GM23248 (cell line): Measurements from ENCODE around the gene IQCB1. TPM values are rescaled to one million over a fixed set of nuclear protein-coding genes. Genes with fewer than 3 reads are reported as not detected.

ENCODE experiments used
- DNase-seq: peaks from one replicate; pipeline ENCODE4 v3.0.0-alpha.2; 2015
- H2AFZ ChIP-seq: fragments of 200-600 bp; sonication (generic); 2 replicates; pipeline ENCODE4 v1.6.1; 2016; ENCODE audit warnings: antibody characterized with exemption
- H3F3A ChIP-seq: fragments of 200-600 bp; sonication (generic); 2 replicates; pipeline ENCODE4 v1.6.1; 2016; ENCODE audit warnings: mild to moderate bottlenecking, antibody characterized with exemption, mixed run types; ENCODE audit not compliant: insufficient read depth
- H3K27ac ChIP-seq: fragments of 200-600 bp; sonication (generic); 2 replicates; pipeline ENCODE4 v1.5.1; 2016; ENCODE audit warnings: mild to moderate bottlenecking
- H3K27me3 ChIP-seq: fragments of 200-600 bp; sonication (generic); replicated peaks from 2 replicates; pipeline ENCODE4 v1.6.1; 2016; ENCODE audit warnings: mild to moderate bottlenecking; ENCODE audit not compliant: insufficient read depth
- H3K36me3 ChIP-seq: fragments of 200-600 bp; sonication (generic); 2 replicates; pipeline ENCODE4 v1.6.1; 2016; ENCODE audit warnings: low read depth, mild to moderate bottlenecking
- H3K4me1 ChIP-seq: fragments of 200-600 bp; sonication (generic); 2 replicates; pipeline ENCODE4 v1.6.1; 2016; ENCODE audit warnings: mild to moderate bottlenecking; ENCODE audit not compliant: insufficient read depth
- H3K4me2 ChIP-seq: fragments of 200-600 bp; sonication (generic); one replicate; pipeline ENCODE4 v1.6.1; 2016; ENCODE audit warnings: mild to moderate bottlenecking; ENCODE audit not compliant: unreplicated experiment
- H3K4me3 ChIP-seq: fragments of 200-600 bp; sonication (generic); 2 replicates; pipeline ENCODE4 v1.5.1; 2016; ENCODE audit warnings: mild to moderate bottlenecking
- H3K79me2 ChIP-seq: fragments of 200-600 bp; sonication (generic); 2 replicates; pipeline ENCODE4 v1.6.1; 2016; ENCODE audit warnings: mild to moderate bottlenecking; ENCODE audit not compliant: insufficient read depth
- H3K9ac ChIP-seq: fragments of 200-600 bp; sonication (generic); 2 replicates; pipeline ENCODE4 v1.6.1; 2016; ENCODE audit warnings: mild to moderate bottlenecking
- H3K9me2 ChIP-seq: fragments of 200-600 bp; sonication (generic); 2 replicates; pipeline ENCODE4 v1.6.1; 2016; ENCODE audit warnings: mixed run types, mild to moderate bottlenecking, moderate library complexity; ENCODE audit not compliant: insufficient read depth
- H3K9me3 ChIP-seq: fragments of 200-600 bp; sonication (generic); one replicate; pipeline ENCODE4 v1.6.1; 2017; ENCODE audit warnings: low read depth
- H4K20me1 ChIP-seq: fragments of 200-600 bp; sonication (generic); 2 replicates; pipeline ENCODE4 v1.6.0; 2016; ENCODE audit not compliant: insufficient read depth
- EZH2 ChIP-seq: fragments of 200-600 bp; sonication (generic); IDR thresholded peaks from 2 replicates; pipeline ENCODE4 v1.6.1; 2018; ENCODE audit warnings: antibody characterized with exemption, mild to moderate bottlenecking; ENCODE audit not compliant: insufficient read depth, poor library complexity, severe bottlenecking
- EZH2phosphoT487 ChIP-seq: fragments of 200-600 bp; sonication (generic); IDR thresholded peaks from 2 replicates; pipeline ENCODE4 v1.6.1; 2018; ENCODE audit warnings: antibody characterized with exemption, moderate library complexity, mild to moderate bottlenecking, low read depth; ENCODE audit not compliant: insufficient read depth
- WGBS, 2 experiments: methylation state at CpG; one replicate each; pipeline ENCODE4 v1.1.6; 2015 to 2017; ENCODE audit warnings: low lambda C conversion rate in 2 of 2, low coverage in 1 of 2; ENCODE audit errors: missing lambda C conversion rate in 2 of 2; 5-methylcytosine and 5-hydroxymethylcytosine counted together
- in situ Hi-C: fragments of 300-500 bp; cut with MboI; formaldehyde crosslinking; loops from 2 replicates; pipeline ENCODE4 v1.15.0; 2020
- polyA plus RNA-seq: library from polyadenylated mRNA; unstranded; fragments of >200 nt; fragmentation: Nextera tagmentation; extraction: Ambion mirVana; gene quantifications from 2 replicates; pipeline ENCODE4 v1.2.1, GENCODE V29; 2016
- total RNA-seq: library from RNA; depleted of rRNA; stranded (reverse); fragments of >200 nt; shearing (Covaris generic); gene quantifications from 2 replicates; pipeline ENCODE4 v1.2.3, GENCODE V29; 2014

The IQCB1 gene
- total and polyA plus RNA-seq, 2 experiments from 2014 or later = 9.5 to 10.2 TPM

GRCh38 chr3:121836064-121836463 lies 1.2 kb upstream of the IQCB1 start:
- Histone ChIP-seq H2AFZ (peak overlapping the region; percentile 96), H3K9me3 (no peaks in the 10 kb centered on the region), H3F3A (no peaks in the 10 kb centered on the region), H3K79me2 (peaks cover 25% of the 10 kb centered on the region), H3K36me3 (no peaks in the 10 kb centered on the region), H3K4me1 (peaks cover 4% of the 10 kb centered on the region), H3K4me2 (no peak overlapping the region), H3K27ac (no peak overlapping the region), H3K9ac (no peak overlapping the region; the same call in 1 of the 2 replicates), H3K4me3 (0 out of 2 replicates have a peak overlapping the region, but pooled peaks have one; percentile 86), H3K27me3 (no peaks in the 10 kb centered on the region), H4K20me1 (no peaks in the 10 kb centered on the region), H3K9me2 (no peaks in the 10 kb centered on the region)
- in situ Hi-C loops = no loop called here
- whole genome bisulfite sequencing, 2 experiments = 84 to 88% methylated on average over 4 of the region's 4 CpGs
- TF ChIP-seq EZH2phosphoT487 (no peak), EZH2 (no peak)
- no peak for DNase-seq

- TF ChIP-seq EZH2phosphoT487 (no peak), EZH2 (no peak)
- Histone ChIP-seq H3K27ac (no peak overlapping the region), H3K9me2 (no peaks in the 10 kb centered on the region), H3K9ac (peak overlapping the region; percentile 87), H3K36me3 (no peaks in the 10 kb centered on the region), H3K9me3 (no peaks in the 10 kb centered on the region), H3K27me3 (no peaks in the 10 kb centered on the region), H3K4me1 (peaks cover 4% of the 10 kb centered on the region), H2AFZ (peak overlapping the region; percentile 96), H4K20me1 (no peaks in the 10 kb centered on the region), H3F3A (no peaks in the 10 kb centered on the region), H3K79me2 (peaks cover 25% of the 10 kb centered on the region), H3K4me3 (peak overlapping the region; percentile 86), H3K4me2 (peak overlapping the region; percentile 95)
- in situ Hi-C loops = no loop called here
- peak; percentile 24 for DNase-seq
- 1 to 2% methylated on average over 10 to 11 of the region's 11 CpGs for WGBS, 2 experiments
Measured at GRCh38 chr3:121835465-121835801, 573 bp upstream of the IQCB1 start.

- in situ Hi-C loops = no loop called here
- peak; percentile 54 for DNase-seq
- Histone ChIP-seq H3K9me2 (no peaks in the 10 kb centered on the region), H3K27ac (peak overlapping the region; percentile 57), H4K20me1 (no peaks in the 10 kb centered on the region), H3K27me3 (no peaks in the 10 kb centered on the region), H3K79me2 (peaks cover 25% of the 10 kb centered on the region), H3K4me1 (peaks cover 4% of the 10 kb centered on the region), H3K36me3 (no peaks in the 10 kb centered on the region), H3K9ac (peak overlapping the region; percentile 87), H3K9me3 (no peaks in the 10 kb centered on the region), H3F3A (no peaks in the 10 kb centered on the region), H3K4me2 (peak overlapping the region; percentile 95), H3K4me3 (peak overlapping the region; percentile 86), H2AFZ (peak overlapping the region; percentile 96)
- WGBS, 2 experiments = 10 to 13% methylated on average over 15 of the region's 15 CpGs
- no peak for TF ChIP-seq EZH2phosphoT487
- TF ChIP-seq EZH2 = no peak
Measured at GRCh38 chr3:121834157-121834670, 646 bp downstream of the IQCB1 start.

DNA sequence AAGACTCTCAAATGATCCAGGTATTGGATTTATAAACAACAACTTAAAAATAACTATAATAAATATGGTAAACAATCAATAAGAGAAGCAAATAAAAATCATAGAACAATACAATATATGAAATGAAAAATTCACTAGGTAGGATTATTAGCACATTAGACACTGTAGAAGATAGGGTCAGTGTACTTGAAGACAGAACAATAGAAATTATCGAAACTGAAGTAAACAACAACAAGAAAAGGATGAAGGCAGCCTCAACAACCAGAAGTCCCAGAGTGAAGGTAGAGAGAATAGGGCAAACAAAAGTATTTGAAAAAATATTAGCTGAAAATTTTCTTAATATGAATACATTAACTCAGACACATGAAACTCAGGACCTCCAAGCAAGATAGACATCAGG lies 11.9 kb downstream of the IQCB1 start:
- no peaks in the 10 kb centered on the region for H3K9me3 ChIP-seq
- no peak overlapping the region for H3K9ac ChIP-seq
- H3K4me1 ChIP-seq = no peaks in the 10 kb centered on the region
- H2AFZ ChIP-seq = no peak overlapping the region
- no peak for TF ChIP-seq EZH2phosphoT487
- TF ChIP-seq EZH2 = no peak
- DNase-seq = no peak
- no peak overlapping the region for H3K27ac ChIP-seq
- peaks cover 55% of the 10 kb centered on the region for H3K36me3 ChIP-seq
- no peak overlapping the region for H3K4me3 ChIP-seq
- peaks cover 22% of the 10 kb centered on the region for H3K79me2 ChIP-seq
- H3F3A ChIP-seq = no peaks in the 10 kb centered on the region
- no peaks in the 10 kb centered on the region for H4K20me1 ChIP-seq
- no peaks in the 10 kb centered on the region for H3K9me2 ChIP-seq
- WGBS, 2 experiments = 91 to 97% methylated on average over 1 of the region's 1 CpG
- in situ Hi-C loops = no loop called here
- no peak overlapping the region for H3K4me2 ChIP-seq
- no peaks in the 10 kb centered on the region for H3K27me3 ChIP-seq

- no peaks in the 10 kb centered on the region for H3K4me1 ChIP-seq
- no peaks in the 10 kb centered on the region for H3K9me2 ChIP-seq
- H4K20me1 ChIP-seq = no peaks in the 10 kb centered on the region
- no peak overlapping the region for H3K4me3 ChIP-seq
- no peak overlapping the region for H2AFZ ChIP-seq
- H3F3A ChIP-seq = no peaks in the 10 kb centered on the region
- no peak overlapping the region for H3K4me2 ChIP-seq
- no peak overlapping the region for H3K9ac ChIP-seq
- peaks cover 47% of the 10 kb centered on the region for H3K36me3 ChIP-seq
- in situ Hi-C loops = no loop called here
- no peaks in the 10 kb centered on the region for H3K9me3 ChIP-seq
- H3K27me3 ChIP-seq = no peaks in the 10 kb centered on the region
- H3K79me2 ChIP-seq = peaks cover 34% of the 10 kb centered on the region
- DNase-seq = no peak
- H3K27ac ChIP-seq = no peak overlapping the region
- TF ChIP-seq EZH2phosphoT487 = no peak
- WGBS, 2 experiments = 92 to 98% methylated on average over 2 of the region's 2 CpGs
Measured at GRCh38 chr3:121821421-121822199, 13.2 kb downstream of the IQCB1 start.
